ENCODE data around the gene KCNC1. TPM values are rescaled to one million over a fixed set of nuclear protein-coding genes. Genes with fewer than 3 reads are reported as not detected.

Gene KCNC1
- total RNA-seq, 4 donors from 2014 or later = not detected

DNA sequence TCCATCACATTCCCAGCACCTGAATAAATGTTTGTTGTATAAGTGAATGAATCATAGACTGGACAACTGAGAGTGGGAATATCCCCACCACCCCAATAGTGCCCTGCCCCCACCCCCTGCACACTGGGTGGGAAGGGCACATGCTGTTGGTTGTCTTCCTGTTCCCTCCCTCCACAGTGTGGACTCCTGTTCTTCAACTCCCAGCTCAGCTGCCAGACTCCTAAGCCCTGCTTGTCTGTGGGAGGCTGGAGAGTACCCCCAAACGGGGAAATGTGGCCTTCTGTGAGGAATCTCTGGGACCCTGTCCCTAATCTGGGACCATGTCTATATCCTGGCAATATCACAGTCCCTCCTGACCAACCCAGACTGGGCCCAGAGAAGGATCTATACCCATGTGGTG, 20.7 kb upstream of the KCNC1 start:
- H3K36me3 ChIP-seq = no peaks in the 10 kb centered on the region
- H3K4me1 ChIP-seq = peaks cover 0 to 2% (median 0%) of the 10 kb centered on the region in 4 donors
- no peak overlapping the region for H3K27ac ChIP-seq (replicated peaks in 1 of 4)
- intact Hi-C loops (cut with DNase I) = no loop called here
- 0% methylated on average over 1 of the region's 1 CpG for WGBS
- H3K27me3 ChIP-seq = peaks cover 0 to 89% (median 8%) of the 10 kb centered on the region in 4 donors
- no peak for DNase-seq (ENCODE audit: extremely low spot score)
- H3K4me3 ChIP-seq = no peak overlapping the region
- TF ChIP-seq POLR2A (IDR thresholded peaks at IDR 0.05; ENCODE audit: low read depth) (no peak), POLR2AphosphoS5 (IDR thresholded peaks at IDR 0.05) (no peak), EP300 (IDR thresholded peaks at IDR 0.05) (no peak)
- TF ChIP-seq, protein P1, sequence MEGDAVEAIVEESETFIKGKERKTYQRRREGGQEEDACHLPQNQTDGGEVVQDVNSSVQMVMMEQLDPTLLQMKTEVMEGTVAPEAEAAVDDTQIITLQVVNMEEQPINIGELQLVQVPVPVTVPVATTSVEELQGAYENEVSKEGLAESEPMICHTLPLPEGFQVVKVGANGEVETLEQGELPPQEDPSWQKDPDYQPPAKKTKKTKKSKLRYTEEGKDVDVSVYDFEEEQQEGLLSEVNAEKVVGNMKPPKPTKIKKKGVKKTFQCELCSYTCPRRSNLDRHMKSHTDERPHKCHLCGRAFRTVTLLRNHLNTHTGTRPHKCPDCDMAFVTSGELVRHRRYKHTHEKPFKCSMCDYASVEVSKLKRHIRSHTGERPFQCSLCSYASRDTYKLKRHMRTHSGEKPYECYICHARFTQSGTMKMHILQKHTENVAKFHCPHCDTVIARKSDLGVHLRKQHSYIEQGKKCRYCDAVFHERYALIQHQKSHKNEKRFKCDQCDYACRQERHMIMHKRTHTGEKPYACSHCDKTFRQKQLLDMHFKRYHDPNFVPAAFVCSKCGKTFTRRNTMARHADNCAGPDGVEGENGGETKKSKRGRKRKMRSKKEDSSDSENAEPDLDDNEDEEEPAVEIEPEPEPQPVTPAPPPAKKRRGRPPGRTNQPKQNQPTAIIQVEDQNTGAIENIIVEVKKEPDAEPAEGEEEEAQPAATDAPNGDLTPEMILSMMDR (IDR thresholded peaks at IDR 0.05) = no peak
- no peaks in the 10 kb centered on the region for H3K9me3 ChIP-seq

DNA sequence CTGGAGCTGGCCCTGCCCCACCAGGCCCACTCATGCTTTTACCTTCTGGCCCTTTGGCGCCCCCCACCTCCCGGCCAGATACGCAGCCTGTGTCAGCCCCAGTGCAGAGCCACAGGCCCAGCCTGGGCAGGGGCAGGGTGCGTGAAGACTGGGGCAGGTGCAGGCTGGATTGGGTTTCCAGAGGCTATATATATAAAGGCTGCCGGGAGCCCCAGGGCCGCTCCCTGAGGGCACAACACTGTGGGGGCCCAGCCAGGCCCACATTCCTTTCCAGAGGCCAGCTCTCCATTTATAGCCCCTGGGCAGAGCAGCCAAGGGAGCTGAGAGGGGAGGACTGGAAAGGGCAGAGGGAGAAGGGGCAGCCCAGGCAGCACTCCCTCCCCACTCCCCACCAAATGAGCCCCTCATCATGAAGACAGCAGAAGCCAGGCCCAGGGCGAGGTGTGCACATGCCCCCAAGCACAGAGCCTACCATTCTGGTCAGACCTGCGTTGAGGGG, 20.2 kb upstream of the KCNC1 start:
- 56% methylated on average over 6 of the region's 8 CpGs for WGBS
- Histone ChIP-seq H3K4me1 (peaks cover 0 to 8% (median 5%) of the 10 kb centered on the region in 4 donors), H3K27ac (replicated peaks in 1 of 4) (no peak overlapping the region), H3K36me3 (no peaks in the 10 kb centered on the region), H3K9me3 (no peaks in the 10 kb centered on the region), H3K4me3 (no peak overlapping the region), H3K27me3 (peaks cover 0 to 89% (median 12%) of the 10 kb centered on the region in 4 donors)
- intact Hi-C loops (cut with DNase I) = no loop called here
- TF ChIP-seq POLR2A (IDR thresholded peaks at IDR 0.05; ENCODE audit: low read depth) (no peak), POLR2AphosphoS5 (IDR thresholded peaks at IDR 0.05) (no peak), EP300 (IDR thresholded peaks at IDR 0.05) (no peak)
- TF ChIP-seq, protein P1 (IDR thresholded peaks at IDR 0.05) = no peak
- DNase-seq (ENCODE audit: extremely low spot score) = no peak

DNA sequence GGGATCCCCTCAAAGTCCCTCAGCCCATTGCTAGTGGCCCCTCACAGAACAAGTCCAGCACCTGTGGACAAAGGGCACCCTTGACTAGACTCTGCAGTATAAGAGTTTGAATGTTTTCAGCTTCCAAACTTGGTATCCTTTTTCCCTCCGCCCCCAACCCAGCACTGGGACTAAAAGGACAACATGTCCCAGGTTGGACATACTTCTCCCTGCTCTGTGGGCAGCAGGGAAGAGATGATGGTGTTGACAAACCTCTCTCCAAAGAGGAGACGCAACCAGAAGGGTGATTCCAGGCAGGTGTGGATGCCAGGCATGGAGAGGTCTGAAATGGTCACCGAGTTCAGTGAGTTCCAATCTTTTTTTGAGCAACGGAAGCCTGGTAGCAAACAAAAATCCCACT, 19.7 kb upstream of the KCNC1 start:
- Histone ChIP-seq H3K36me3 (no peaks in the 10 kb centered on the region), H3K4me3 (no peak overlapping the region), H3K9me3 (no peaks in the 10 kb centered on the region), H3K27me3 (peaks cover under 1 to 89% (median 14%) of the 10 kb centered on the region in 4 donors), H3K4me1 (peaks cover 0 to 12% (median 10%) of the 10 kb centered on the region in 4 donors), H3K27ac (replicated peaks in 1 of 4) (no peak overlapping the region)
- 82% methylated on average over 4 of the region's 4 CpGs for WGBS
- intact Hi-C loops (cut with DNase I) = no loop called here
- TF ChIP-seq, protein P1 (IDR thresholded peaks at IDR 0.05) = no peak
- TF ChIP-seq POLR2AphosphoS5 (IDR thresholded peaks at IDR 0.05) (no peak), EP300 (IDR thresholded peaks at IDR 0.05) (no peak), POLR2A (IDR thresholded peaks at IDR 0.05; ENCODE audit: low read depth) (no peak)
- no peak for DNase-seq (ENCODE audit: extremely low spot score)

DNA sequence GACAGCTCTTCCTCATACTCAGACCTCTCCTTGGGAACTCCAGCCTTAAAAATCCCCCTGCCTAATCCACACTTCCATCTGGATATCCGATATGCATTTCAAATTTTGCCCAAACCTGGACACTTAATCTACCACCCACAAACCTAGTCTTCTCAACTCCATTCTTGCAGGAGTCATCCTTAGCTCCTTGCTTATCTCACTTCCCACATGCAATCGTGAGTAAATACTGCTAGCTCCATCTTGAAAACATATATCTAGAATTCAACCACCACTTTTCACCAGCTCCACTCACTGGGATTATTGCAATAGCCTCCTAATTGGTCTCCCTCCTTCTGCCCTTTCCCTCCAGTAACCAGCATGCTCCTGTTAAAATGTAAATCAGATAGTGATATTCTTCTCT, 17.8 kb upstream of the KCNC1 start:
- WGBS = 68% methylated on average over 2 of the region's 2 CpGs
- Histone ChIP-seq H3K4me1 (peaks cover 7 to 32% (median 29%) of the 10 kb centered on the region in 4 donors), H3K9me3 (no peaks in the 10 kb centered on the region), H3K36me3 (no peaks in the 10 kb centered on the region), H3K4me3 (no peak overlapping the region), H3K27ac (replicated peaks in 1 of 4) (no peak overlapping the region), H3K27me3 (peaks cover 3 to 93% (median 33%) of the 10 kb centered on the region in 4 donors)
- intact Hi-C loops (cut with DNase I) = no loop called here
- TF ChIP-seq EP300 (IDR thresholded peaks at IDR 0.05) = no peak
- no peak for TF ChIP-seq POLR2A (IDR thresholded peaks at IDR 0.05; ENCODE audit: low read depth)
- TF ChIP-seq POLR2AphosphoS5 (IDR thresholded peaks at IDR 0.05) = no peak
- TF ChIP-seq, protein P1 (IDR thresholded peaks at IDR 0.05) = no peak
- no peak for DNase-seq (ENCODE audit: extremely low spot score)

DNA sequence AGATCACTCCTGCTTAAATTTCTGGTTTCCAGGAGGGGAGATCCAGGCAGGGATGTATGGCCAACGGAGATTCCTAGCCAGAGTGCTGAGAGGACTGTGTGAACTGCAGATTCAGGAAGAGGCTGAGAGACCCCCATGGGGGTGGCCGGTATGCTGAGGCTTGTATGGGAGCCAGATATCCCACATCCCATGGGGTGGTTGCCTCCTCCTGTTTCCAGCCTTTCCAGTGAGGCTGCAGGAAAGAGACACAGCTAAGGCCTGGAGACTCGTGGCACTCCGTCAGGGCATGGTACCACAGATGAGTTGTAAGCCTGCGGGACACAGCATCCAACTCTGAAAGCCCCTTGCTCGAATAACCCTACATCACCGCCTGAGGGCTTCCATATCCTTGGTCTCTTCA, 16.6 kb upstream of the KCNC1 start:
- Histone ChIP-seq H3K27me3 (peaks cover 3 to 94% (median 39%) of the 10 kb centered on the region in 4 donors), H3K4me1 (peaks cover 7 to 36% (median 33%) of the 10 kb centered on the region in 4 donors), H3K9me3 (no peaks in the 10 kb centered on the region), H3K4me3 (no peak overlapping the region), H3K36me3 (no peaks in the 10 kb centered on the region), H3K27ac (replicated peaks in 1 of 4) (no peak overlapping the region)
- no peak for DNase-seq (ENCODE audit: extremely low spot score)
- 58% methylated on average over 7 of the region's 7 CpGs for WGBS
- intact Hi-C loops (cut with DNase I) = no loop called here
- TF ChIP-seq EP300 (IDR thresholded peaks at IDR 0.05) (no peak), POLR2AphosphoS5 (IDR thresholded peaks at IDR 0.05) (no peak), POLR2A (IDR thresholded peaks at IDR 0.05; ENCODE audit: low read depth) (no peak)
- TF ChIP-seq, protein P1 (IDR thresholded peaks at IDR 0.05) = no peak

All from esophagus muscularis mucosa (tissue), 4 donors.